ENCODE data around the gene C10orf53. TPM values are rescaled to one million over a fixed set of nuclear protein-coding genes. Genes with fewer than 3 reads are reported as not detected.

C10orf53 gene
- total RNA-seq, 1 donor: not detected

- H3K4me3 ChIP-seq (ENCODE audit: low read depth, low read length): no peak overlapping the region
- no peak for TF ChIP-seq CTCF (IDR thresholded peaks at IDR 0.05; ENCODE audit: insufficient read depth, low read length)
- DNase-seq (ENCODE audit: low read depth): no peak
Observed at GRCh38 chr10:49662169-49662830, 17.2 kb upstream of the C10orf53 start.

GRCh38 chr10:49663596-49663995, 15.9 kb upstream of the C10orf53 start:
- TF ChIP-seq CTCF (IDR thresholded peaks at IDR 0.05; ENCODE audit: insufficient read depth, low read length): no peak
- H3K4me3 ChIP-seq (ENCODE audit: low read depth, low read length): no peak overlapping the region
- DNase-seq (ENCODE audit: low read depth): no peak

GRCh38 chr10:49664006-49664841, 15.2 kb upstream of the C10orf53 start:
- no peak overlapping the region for H3K4me3 ChIP-seq (ENCODE audit: low read depth, low read length)
- no peak for TF ChIP-seq CTCF (IDR thresholded peaks at IDR 0.05; ENCODE audit: insufficient read depth, low read length)
- no peak for DNase-seq (ENCODE audit: low read depth)

GRCh38 chr10:49664842-49665355, 14.6 kb upstream of the C10orf53 start:
- H3K4me3 ChIP-seq (ENCODE audit: low read depth, low read length): no peak overlapping the region

GRCh38 chr10:49666054-49666615, 13.3 kb upstream of the C10orf53 start:
- no peak for DNase-seq (ENCODE audit: low read depth)
- no peak for TF ChIP-seq CTCF (IDR thresholded peaks at IDR 0.05; ENCODE audit: insufficient read depth, low read length)

More at GRCh38 chr10:49664842-49665355, 14.6 kb upstream of the C10orf53 start:
- no peak for TF ChIP-seq CTCF (IDR thresholded peaks at IDR 0.05; ENCODE audit: insufficient read depth, low read length)
- DNase-seq (ENCODE audit: low read depth): no peak

GRCh38 chr10:49666685-49667084, 12.8 kb upstream of the C10orf53 start:
- TF ChIP-seq CTCF (IDR thresholded peaks at IDR 0.05; ENCODE audit: insufficient read depth, low read length): no peak
- no peak for DNase-seq (ENCODE audit: low read depth)
- no peak overlapping the region for H3K4me3 ChIP-seq (ENCODE audit: low read depth, low read length)

More at GRCh38 chr10:49666054-49666615, 13.3 kb upstream of the C10orf53 start:
- H3K4me3 ChIP-seq (ENCODE audit: low read depth, low read length): no peak overlapping the region
